AG09319 (cell line): ENCODE results near the gene UBN2.
"Not testable (repeated sequence)": the region's sequence is repeated elsewhere in the genome, so short reads cannot be mapped to it uniquely, and the experiment has no call there.

Experiments used
- DNase-seq: peaks from one replicate; pipeline ENCODE4 v3.0.0-alpha.2; 2010; ENCODE audit warnings: low read depth; ENCODE audit errors: extremely low read depth
- CTCF ChIP-seq: IDR thresholded peaks from 2 replicates; pipeline ENCODE4 v1.5.1; 2011; ENCODE audit warnings: low read depth, mild to moderate bottlenecking, inconsistent platforms, low read length, moderate library complexity

UBN2 gene

GRCh38 chr7:139304517-139304916, 73.5 kb downstream of the UBN2 start:
- DNase-seq, result no peak

GRCh38 chr7:139317939-139318505, 87.0 kb downstream of the UBN2 start:
- TF ChIP-seq CTCF, result no peak
- no peak for DNase-seq

More at GRCh38 chr7:139304517-139304916, 73.5 kb downstream of the UBN2 start:
- TF ChIP-seq CTCF, result no peak

- peak; percentile 23 for TF ChIP-seq CTCF
- no peak for DNase-seq
Measured at GRCh38 chr7:139321071-139321745, 90.2 kb downstream of the UBN2 start.

- DNase-seq, result not testable (repeated sequence)
Measured at GRCh38 chr7:139324709-139325108, 93.7 kb downstream of the UBN2 start.

GRCh38 chr7:139328375-139328774, 97.3 kb downstream of the UBN2 start:
- no peak for TF ChIP-seq CTCF
- DNase-seq, result peak; percentile 59

- no peak for DNase-seq
- TF ChIP-seq CTCF, result no peak
Measured at GRCh38 chr7:139329119-139329518, 98.1 kb downstream of the UBN2 start.

- DNase-seq, result no peak
- TF ChIP-seq CTCF, result no peak
Measured at GRCh38 chr7:139330333-139331030, 99.4 kb downstream of the UBN2 start.
